Stomach smooth muscle (tissue), 2 donors: ENCODE data around the gene UBE2J2.

Experiments
- H3K27ac ChIP-seq: one replicate; pipeline ENCODE4 v1.7.0; 2013; ENCODE audit warnings: mild to moderate bottlenecking, low read length, inconsistent platforms
- H3K27me3 ChIP-seq, 2 donors: one replicate each; pipeline ENCODE4 v1.7.0; 2013; ENCODE audit warnings: low read length in 2 of 2; ENCODE audit not compliant: insufficient read depth in 2 of 2, control insufficient read depth in 1 of 2
- H3K36me3 ChIP-seq, 2 donors: one replicate each; pipeline ENCODE4 v1.7.0; 2013; ENCODE audit warnings: low read length in 2 of 2; ENCODE audit not compliant: control insufficient read depth in 2 of 2, insufficient read depth in 2 of 2
- H3K4me1 ChIP-seq: one replicate; pipeline ENCODE4 v1.7.0; 2013; ENCODE audit warnings: low read length; ENCODE audit not compliant: control insufficient read depth, insufficient read depth
- H3K4me3 ChIP-seq, 2 donors: one replicate each; pipeline ENCODE4 v1.7.0; 2013; ENCODE audit warnings: low read length in 2 of 2
- H3K9ac ChIP-seq, 2 donors: one replicate each; pipeline ENCODE4 v1.7.0; 2013; ENCODE audit warnings: low read length in 2 of 2, mild to moderate bottlenecking in 1 of 2
- H3K9me3 ChIP-seq, 2 donors: one replicate each; pipeline ENCODE4 v1.7.0; 2013; ENCODE audit warnings: low read length in 2 of 2; ENCODE audit not compliant: control insufficient read depth in 2 of 2
- donor health status: healthy.
- donor health status: Pancreatic carcinoma.

UBE2J2 gene

GRCh38 chr1:1228596-1229321 lies 44.9 kb downstream of the UBE2J2 start:
- H3K9me3 ChIP-seq = no peaks in the 10 kb centered on the region
- no peak overlapping the region for H3K9ac ChIP-seq
- no peak overlapping the region for H3K27ac ChIP-seq
- no peak overlapping the region for H3K4me3 ChIP-seq
- peaks cover 38% of the 10 kb centered on the region for H3K4me1 ChIP-seq
- no peaks in the 10 kb centered on the region for H3K27me3 ChIP-seq
- H3K36me3 ChIP-seq = peaks cover 8 to 20% of the 10 kb centered on the region in 2 donors

GRCh38 chr1:1228187-1228586 lies 45.5 kb downstream of the UBE2J2 start:
- peaks cover 36% of the 10 kb centered on the region for H3K4me1 ChIP-seq

GRCh38 chr1:1227386-1227785 lies 46.3 kb downstream of the UBE2J2 start:
- Histone ChIP-seq H3K9me3 (no peaks in the 10 kb centered on the region), H3K4me3 (no peak overlapping the region), H3K27ac (no peak overlapping the region), H3K36me3 (peaks cover 17 to 27% of the 10 kb centered on the region in 2 donors), H3K27me3 (no peaks in the 10 kb centered on the region), H3K9ac (no peak overlapping the region), H3K4me1 (peaks cover 28% of the 10 kb centered on the region)

More at GRCh38 chr1:1228187-1228586, 45.5 kb downstream of the UBE2J2 start:
- Histone ChIP-seq H3K36me3 (peaks cover 9 to 19% of the 10 kb centered on the region in 2 donors), H3K9ac (no peak overlapping the region), H3K9me3 (no peaks in the 10 kb centered on the region), H3K27me3 (no peaks in the 10 kb centered on the region), H3K4me3 (no peak overlapping the region), H3K27ac (no peak overlapping the region)

GRCh38 chr1:1226566-1227362 lies 46.9 kb downstream of the UBE2J2 start:
- no peaks in the 10 kb centered on the region for H3K27me3 ChIP-seq
- no peak overlapping the region for H3K27ac ChIP-seq
- H3K4me1 ChIP-seq = peaks cover 27% of the 10 kb centered on the region
- H3K9ac ChIP-seq = no peak overlapping the region
- no peaks in the 10 kb centered on the region for H3K9me3 ChIP-seq
- H3K36me3 ChIP-seq = peaks cover 17 to 29% of the 10 kb centered on the region in 2 donors
- H3K4me3 ChIP-seq = no peak overlapping the region

- no peaks in the 10 kb centered on the region for H3K9me3 ChIP-seq
- H3K9ac ChIP-seq = no peak overlapping the region
- no peak overlapping the region for H3K27ac ChIP-seq
- peaks cover 19 to 29% of the 10 kb centered on the region in 2 donors for H3K36me3 ChIP-seq
- peaks cover 20% of the 10 kb centered on the region for H3K4me1 ChIP-seq
- H3K27me3 ChIP-seq = no peaks in the 10 kb centered on the region
- H3K4me3 ChIP-seq = no peak overlapping the region
These were observed 47.7 kb downstream of the UBE2J2 start for GRCh38 chr1:1225913-1226312.

DNA sequence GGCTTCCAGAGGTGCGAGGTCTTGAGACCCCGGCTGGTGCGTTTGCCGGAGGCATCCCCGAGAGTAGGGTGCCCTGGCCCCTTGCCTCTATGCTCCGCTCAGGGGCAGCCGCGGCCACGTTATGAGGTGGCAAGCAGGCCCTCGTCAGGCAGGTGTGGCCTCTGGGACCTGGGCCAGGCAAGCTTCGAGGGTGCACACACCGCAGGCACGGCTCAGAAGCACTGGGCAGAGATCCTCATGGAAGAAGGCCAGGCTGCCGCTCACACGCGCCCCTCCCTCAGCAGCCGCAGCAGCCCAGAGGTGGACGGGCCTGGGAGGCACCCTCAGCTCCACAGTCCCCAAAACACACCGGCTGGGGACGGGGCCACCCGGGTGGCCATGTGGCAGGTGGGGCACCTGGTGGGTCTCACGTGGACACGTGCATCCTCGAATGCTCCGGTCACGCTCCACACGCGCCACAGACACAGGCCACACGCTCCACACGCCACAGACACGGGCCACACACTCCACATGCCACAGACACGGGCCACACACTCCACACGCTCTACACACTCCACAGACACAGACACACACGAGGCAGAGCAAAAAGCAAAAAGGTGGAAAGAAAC lies 48.3 kb downstream of the UBE2J2 start:
- H3K4me3 ChIP-seq = no peak overlapping the region
- H3K36me3 ChIP-seq = peaks cover 25 to 29% of the 10 kb centered on the region in 2 donors
- peaks cover 14% of the 10 kb centered on the region for H3K4me1 ChIP-seq
- no peaks in the 10 kb centered on the region for H3K9me3 ChIP-seq
- no peaks in the 10 kb centered on the region for H3K27me3 ChIP-seq
- no peak overlapping the region for H3K9ac ChIP-seq
- no peak overlapping the region for H3K27ac ChIP-seq

GRCh38 chr1:1223891-1224290 lies 49.8 kb downstream of the UBE2J2 start:
- H3K36me3 ChIP-seq = peaks cover 25 to 31% of the 10 kb centered on the region in 2 donors
- no peak overlapping the region for H3K27ac ChIP-seq
- H3K9me3 ChIP-seq = no peaks in the 10 kb centered on the region
- no peak overlapping the region for H3K9ac ChIP-seq
- H3K27me3 ChIP-seq = no peaks in the 10 kb centered on the region
- peaks cover 3% of the 10 kb centered on the region for H3K4me1 ChIP-seq
- H3K4me3 ChIP-seq = no peak overlapping the region

DNA sequence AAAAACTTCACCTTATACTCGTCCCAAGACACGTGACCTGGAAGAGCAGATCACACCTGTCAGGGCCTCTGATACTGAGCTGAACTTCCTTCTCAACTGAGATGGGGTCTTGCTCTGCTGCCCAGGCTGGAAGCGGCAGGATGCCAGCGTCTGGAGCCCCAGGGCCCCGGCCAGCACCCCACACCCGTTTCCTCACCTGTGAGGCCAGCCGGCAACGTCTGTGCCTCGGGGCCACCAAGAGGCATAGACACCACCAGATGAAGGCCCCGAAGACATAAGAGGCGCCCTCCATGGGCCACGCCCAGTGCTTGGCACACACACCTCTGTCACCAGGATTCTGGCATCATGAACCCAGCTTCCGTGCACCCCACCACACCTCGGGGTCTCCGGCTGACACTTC lies 50.3 kb downstream of the UBE2J2 start:
- H3K36me3 ChIP-seq = peaks cover 24 to 31% of the 10 kb centered on the region in 2 donors
- no peaks in the 10 kb centered on the region for H3K27me3 ChIP-seq
- H3K27ac ChIP-seq = no peak overlapping the region

DNA sequence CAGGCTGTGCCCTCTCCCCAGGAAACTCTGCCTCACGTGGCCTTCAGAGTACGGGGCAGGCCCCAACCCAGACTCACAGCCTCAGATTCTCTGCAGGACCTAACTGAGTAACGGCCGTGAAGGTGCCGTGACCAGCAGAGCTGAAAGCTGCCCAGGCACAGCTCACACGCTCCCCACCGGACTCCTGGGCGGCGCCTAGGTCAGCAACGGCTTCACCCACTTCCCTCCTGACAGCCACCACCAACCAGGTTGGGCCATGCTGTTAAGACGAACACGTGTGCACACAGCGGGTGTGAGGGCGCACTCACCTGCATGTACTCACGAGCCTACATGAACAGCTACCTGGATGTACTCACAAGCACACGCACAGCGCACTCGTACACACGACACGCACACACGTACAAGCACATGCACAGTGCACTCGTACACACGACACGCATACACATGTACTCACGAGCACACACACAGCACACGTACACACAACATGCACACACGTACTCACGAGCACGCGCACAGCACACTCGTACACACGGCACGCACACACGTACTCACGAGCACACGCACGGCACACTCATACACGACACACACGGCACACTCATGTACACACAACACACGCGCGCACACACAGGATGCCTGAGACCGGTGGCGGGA lies 51.0 kb downstream of the UBE2J2 start:
- H3K27ac ChIP-seq = no peak overlapping the region
- H3K4me1 ChIP-seq = no peaks in the 10 kb centered on the region
- no peak overlapping the region for H3K9ac ChIP-seq
- no peak overlapping the region for H3K4me3 ChIP-seq
- no peaks in the 10 kb centered on the region for H3K27me3 ChIP-seq
- no peaks in the 10 kb centered on the region for H3K9me3 ChIP-seq
- peaks cover 21 to 31% of the 10 kb centered on the region in 2 donors for H3K36me3 ChIP-seq

More for the DNA sequence above, 50.3 kb downstream of the UBE2J2 start:
- no peak overlapping the region for H3K4me3 ChIP-seq
- H3K9me3 ChIP-seq = no peaks in the 10 kb centered on the region
- H3K4me1 ChIP-seq = peaks cover under 1% of the 10 kb centered on the region
- no peak overlapping the region for H3K9ac ChIP-seq

- Histone ChIP-seq H3K27ac (no peak overlapping the region), H3K27me3 (no peaks in the 10 kb centered on the region), H3K9me3 (no peaks in the 10 kb centered on the region), H3K36me3 (peaks cover 21 to 30% of the 10 kb centered on the region in 2 donors), H3K9ac (no peak overlapping the region), H3K4me1 (no peaks in the 10 kb centered on the region), H3K4me3 (no peak overlapping the region)
These were observed 51.6 kb downstream of the UBE2J2 start for GRCh38 chr1:1221887-1222574.
